HepG2 (cell line): ENCODE results near the gene ABCB8. TPM values are rescaled to one million over a fixed set of nuclear protein-coding genes. Genes with fewer than 3 reads are reported as not detected.

Experiments used
- CBX5 ChIP-seq: sonication (generic); formaldehyde crosslinking; IDR thresholded peaks from 2 replicates; pipeline ENCODE4 v1.4.0; 2020; ENCODE audit warnings: missing genetic modification reagents, borderline replicate concordance
- DDIT3 ChIP-seq: sonication (generic); formaldehyde crosslinking; IDR thresholded peaks from 2 replicates; pipeline ENCODE4 v1.4.0; 2020; ENCODE audit warnings: mild to moderate bottlenecking, missing genetic modification reagents
- EHMT2 ChIP-seq: fragments of 200-600 bp; sonication (generic); IDR thresholded peaks from 2 replicates; pipeline ENCODE4 v1.7.0; 2017; ENCODE audit warnings: antibody characterized with exemption, low read depth, low read length, borderline replicate concordance
- HOXA5 ChIP-seq: sonication (generic); formaldehyde crosslinking; IDR thresholded peaks from 2 replicates; pipeline ENCODE4 v1.4.0; 2020; ENCODE audit warnings: missing genetic modification reagents
- MED8 ChIP-seq: sonication (generic); formaldehyde crosslinking; IDR thresholded peaks from 2 replicates; pipeline ENCODE4 v1.8.1; 2023; ENCODE audit warnings: mild to moderate bottlenecking, missing genetic modification reagents; ENCODE audit not compliant: insufficient replicate concordance
- MIER2 ChIP-seq: IDR thresholded peaks from 2 replicates; pipeline ENCODE4 v1.6.1; 2016; ENCODE audit warnings: missing biosample characterization, missing genetic modification reagents
- PBX3 ChIP-seq: sonication (generic); formaldehyde crosslinking; IDR thresholded peaks from 2 replicates; pipeline ENCODE4 v1.8.1; 2023; ENCODE audit warnings: missing genetic modification reagents, inconsistent platforms, borderline replicate concordance
- RAD21 ChIP-seq: fragments of 450-650 bp; formaldehyde crosslinking; IDR thresholded peaks from 2 replicates; pipeline ENCODE4 v1.5.0; 2020; ENCODE audit warnings: mild to moderate bottlenecking
- RBAK ChIP-seq: sonication (generic); formaldehyde crosslinking; IDR thresholded peaks from 2 replicates; pipeline ENCODE4 v1.5.1; 2020; ENCODE audit warnings: mild to moderate bottlenecking, missing genetic modification reagents
- RFXAP ChIP-seq: sonication (generic); formaldehyde crosslinking; IDR thresholded peaks from 2 replicates; pipeline ENCODE4 v1.4.0; 2020; ENCODE audit warnings: missing genetic modification reagents, borderline replicate concordance
- RXRB ChIP-seq: IDR thresholded peaks from 2 replicates; pipeline ENCODE4 v1.6.1; 2016; ENCODE audit warnings: borderline replicate concordance, missing genetic modification reagents, missing compliant biosample characterization
- TEAD3 ChIP-seq: optimal IDR thresholded peaks from 2 replicates; pipeline ENCODE3; 2016; ENCODE audit warnings: borderline replicate concordance
- THAP11 ChIP-seq: IDR thresholded peaks from 2 replicates; pipeline ENCODE4 v1.6.1; 2016; ENCODE audit warnings: missing biosample characterization, missing genetic modification reagents
- THAP8 ChIP-seq: sonication (generic); formaldehyde crosslinking; IDR thresholded peaks from 2 replicates; pipeline ENCODE4 v1.5.1; 2020; ENCODE audit warnings: missing genetic modification reagents, mild to moderate bottlenecking, borderline replicate concordance
- ZBTB20 ChIP-seq: sonication (generic); formaldehyde crosslinking; IDR thresholded peaks from 2 replicates; pipeline ENCODE4 v1.8.1; 2023; ENCODE audit warnings: missing genetic modification reagents, low read depth, mild to moderate bottlenecking, borderline replicate concordance
- ZBTB38 ChIP-seq: sonication (generic); formaldehyde crosslinking; IDR thresholded peaks from 2 replicates; pipeline ENCODE4 v1.5.1; 2020; ENCODE audit warnings: mild to moderate bottlenecking, missing genetic modification reagents
- ZFYVE20 ChIP-seq: sonication (generic); formaldehyde crosslinking; IDR thresholded peaks from 2 replicates; pipeline ENCODE4 v1.8.0; 2023; ENCODE audit warnings: low read depth, mild to moderate bottlenecking, moderate library complexity, missing genetic modification reagents, borderline replicate concordance
- ZNF232 ChIP-seq: sonication (generic); formaldehyde crosslinking; IDR thresholded peaks from 2 replicates; pipeline ENCODE4 v1.4.0; 2020; ENCODE audit warnings: missing genetic modification reagents, borderline replicate concordance
- ZNF296 ChIP-seq: sonication (generic); formaldehyde crosslinking; conservative IDR thresholded peaks from 2 replicates; pipeline ENCODE4 v1.5.0; 2020; ENCODE audit warnings: mild to moderate bottlenecking, missing genetic modification reagents
- ZNF576 ChIP-seq: sonication (generic); formaldehyde crosslinking; IDR thresholded peaks from 2 replicates; pipeline ENCODE4 v1.4.0; 2020; ENCODE audit warnings: mild to moderate bottlenecking, missing genetic modification reagents
- ZNF629 ChIP-seq: sonication (generic); formaldehyde crosslinking; conservative IDR thresholded peaks from 2 replicates; pipeline ENCODE4 v1.5.0; 2020; ENCODE audit warnings: missing genetic modification reagents
- ZNF644 ChIP-seq: IDR thresholded peaks from 2 replicates; pipeline ENCODE4 v1.6.1; 2016; ENCODE audit warnings: low read depth
- ZNF770 ChIP-seq: sonication (generic); formaldehyde crosslinking; IDR thresholded peaks from 2 replicates; pipeline ENCODE4 v1.5.0; 2020; ENCODE audit warnings: mild to moderate bottlenecking, missing genetic modification reagents
- polyA plus RNA-seq, 8 experiments: library from polyadenylated mRNA; depleted of rRNA in 3 of 8; stranded (reverse) in 7 of 8; unstranded in 1 of 8; fragments of >200 nt; fragmentation: Illumina TruSeq in 4 of 8; extraction: Trizol in 4 of 8; gene quantifications; 2 replicates each; pipeline versions ENCODE4 v1.2.1 to v1.2.3, GENCODE V29; 2011 to 2016; ENCODE audit warnings: low read depth in 4 of 8, missing spikeins in 1 of 8, mixed read lengths in 1 of 8; ENCODE audit not compliant: insufficient read depth in 1 of 8
- total RNA-seq, 5 experiments: library from RNA; depleted of rRNA; stranded (reverse); fragments of >200 nt; fragmentation: Illumina TruSeq; extraction: Trizol; gene quantifications; 2 replicates each; pipeline ENCODE4 v1.2.3, GENCODE V29; 2016; ENCODE audit warnings: low read depth in 1 of 5

The ABCB8 gene
- total and polyA plus RNA-seq, 2 of the 13 experiments (the other 11 are each of a cell fraction or from before 2014, with no cell fraction given) = 6.6 to 16.7 TPM

GRCh38 chr7:150983893-150984368, 44.3 kb upstream of the ABCB8 start (continued):
- no peak for TF ChIP-seq ZNF576
- peak; percentile 98 for TF ChIP-seq EHMT2
- no peak for TF ChIP-seq RBAK (CRISPR knock-in tag)
- no peak for TF ChIP-seq RFXAP (CRISPR knock-in tag)
- no peak for TF ChIP-seq ZBTB20 (CRISPR knock-in tag)
- TF ChIP-seq THAP11 (CRISPR knock-in tag) = 0 out of 2 replicates have a peak, but pooled peaks have one; percentile 28
- no peak for TF ChIP-seq MED8 (CRISPR knock-in tag)
- no peak for TF ChIP-seq ZFYVE20
- peak; percentile 97 for TF ChIP-seq MIER2 (CRISPR knock-in tag)
- TF ChIP-seq DDIT3 = no peak
- TF ChIP-seq RAD21 (CRISPR knock-in tag) = no peak
- TF ChIP-seq ZNF296 (CRISPR knock-in tag) = no peak
- TF ChIP-seq TEAD3 (CRISPR knock-in tag) = peak; percentile 19
- TF ChIP-seq HOXA5 (CRISPR knock-in tag) = peak; percentile 93
- TF ChIP-seq ZNF629 = no peak
- TF ChIP-seq THAP8 (CRISPR knock-in tag) = no peak
- TF ChIP-seq ZBTB38 (CRISPR knock-in tag) = no peak
- 0 out of 2 replicates have a peak, but pooled peaks have one; percentile 26 for TF ChIP-seq ZNF644 (CRISPR knock-in tag)
- peak; percentile 30; the same call in 1 of the 2 replicates for TF ChIP-seq RXRB (CRISPR knock-in tag)
- no peak for TF ChIP-seq ZNF770 (CRISPR knock-in tag)
- peak; percentile 69; the same call in 1 of the 2 replicates for TF ChIP-seq PBX3 (CRISPR knock-in tag)
- peak; percentile 57; the same call in 1 of the 2 replicates for TF ChIP-seq ZNF232 (CRISPR knock-in tag)
- TF ChIP-seq CBX5 (CRISPR knock-in tag) = no peak
